Tibial artery (tissue), 4 donors: ENCODE data around the gene LRRC7.

Experiments used
- DNase-seq, 2 donors: peaks; one replicate each; pipeline ENCODE4 v3.0.0-alpha.2; 2019
- H3K27ac ChIP-seq, 2 donors: fragments of 200-600 bp; sonication (generic) in 1 of 2; 1 replicate in 1 of 2; 2 replicates in 1 of 2; pipeline ENCODE4 v1.5.1; 2018 to 2019; ENCODE audit warnings: mild to moderate bottlenecking in 1 of 2
- H3K27me3 ChIP-seq, 2 donors: fragments of 200-600 bp; sonication (generic) in 1 of 2; one replicate each; pipeline versions ENCODE4 v1.5.1 to v1.6.0; 2016 to 2019
- H3K36me3 ChIP-seq, 3 donors: fragments of 200-600 bp; sonication (generic) in 2 of 3; one replicate each; pipeline ENCODE4 v1.5.1; 2016 to 2019; ENCODE audit warnings: mild to moderate bottlenecking in 2 of 3
- H3K4me1 ChIP-seq, 4 donors: fragments of 200-600 bp; sonication (generic) in 2 of 4; 1 replicate in 3 of 4; 2 replicates in 1 of 4; pipeline ENCODE4 v1.5.1; 2016 to 2019
- H3K4me3 ChIP-seq, 2 donors: fragments of 200-600 bp; sonication (generic) in 1 of 2; 1 replicate in 1 of 2; 2 replicates in 1 of 2; pipeline ENCODE4 v1.5.1; 2018 to 2019; ENCODE audit warnings: mild to moderate bottlenecking in 2 of 2
- H3K9me3 ChIP-seq, 3 donors: fragments of 200-600 bp; sonication (generic) in 1 of 3; one replicate each; pipeline ENCODE4 v1.5.1; 2016 to 2019
- CTCF ChIP-seq, 2 experiments: fragments of 200-600 bp in 1 of 2; fragments of 450-650 bp in 1 of 2; IDR thresholded peaks; one replicate each; pipeline ENCODE4 v1.5.1; 2017 to 2019; ENCODE audit warnings: antibody characterized with exemption in 2 of 2, mild to moderate bottlenecking in 1 of 2, moderate library complexity in 1 of 2
- intact Hi-C: fragments of 100-400 bp; cut with DNase I; formaldehyde crosslinking; loops from one replicate; pipeline ENCODE4 v1.15.0; 2023; ENCODE audit warnings: low total_unique reads

The LRRC7 gene

GRCh38 chr1:69567652-69568420 lies at the start of gene LRRC7:
LRRC7 (plus strand) TSS chr1:69567922; CDS start chr1:69568640, 718 bp downstream.
- no peak within 1 kb of the TSS for H3K27ac ChIP-seq
- peaks cover 0 to 29% of the 10 kb centered on the region in 2 donors for H3K27me3 ChIP-seq
- H3K4me1 ChIP-seq: peaks cover 0 to 32% (median 26%) of the 10 kb centered on the region in 4 donors
- no peak for TF ChIP-seq CTCF (IDR thresholded peaks at IDR 0.05)
- intact Hi-C loops: no loop called here
- DNase-seq: peak in 1 of 2 donors; percentile 60
- peak within 1 kb of the TSS; percentile 48 to 60 for H3K4me3 ChIP-seq
- H3K9me3 ChIP-seq: no peaks in the 10 kb centered on the region
- no peaks in the 10 kb centered on the region for H3K36me3 ChIP-seq

GRCh38 chr1:69519006-69519405 lies 48.7 kb upstream of the LRRC7 start:
- H3K36me3 ChIP-seq: no peaks in the 10 kb centered on the region

GRCh38 chr1:69520326-69520725 lies 47.4 kb upstream of the LRRC7 start:
- Histone ChIP-seq H3K4me1 (no peaks in the 10 kb centered on the region), H3K4me3 (no peak overlapping the region), H3K27ac (no peak overlapping the region), H3K9me3 (no peaks in the 10 kb centered on the region), H3K36me3 (no peaks in the 10 kb centered on the region), H3K27me3 (no peaks in the 10 kb centered on the region)
- DNase-seq: no peak
- intact Hi-C loops: no loop called here
- TF ChIP-seq CTCF (IDR thresholded peaks at IDR 0.05): no peak

More at GRCh38 chr1:69519006-69519405, 48.7 kb upstream of the LRRC7 start:
- Histone ChIP-seq H3K27me3 (no peaks in the 10 kb centered on the region), H3K27ac (no peak overlapping the region), H3K9me3 (no peaks in the 10 kb centered on the region), H3K4me3 (no peak overlapping the region), H3K4me1 (no peaks in the 10 kb centered on the region)
- no peak for DNase-seq
- no peak for TF ChIP-seq CTCF (IDR thresholded peaks at IDR 0.05)
- intact Hi-C loops: no loop called here

- Histone ChIP-seq H3K9me3 (no peaks in the 10 kb centered on the region), H3K27ac (no peak overlapping the region), H3K4me1 (no peaks in the 10 kb centered on the region), H3K27me3 (no peaks in the 10 kb centered on the region), H3K4me3 (no peak overlapping the region), H3K36me3 (no peaks in the 10 kb centered on the region)
- intact Hi-C loops: no loop called here
- no peak for DNase-seq
- no peak for TF ChIP-seq CTCF (IDR thresholded peaks at IDR 0.05)
Measured at GRCh38 chr1:69523032-69523431, 44.7 kb upstream of the LRRC7 start.

GRCh38 chr1:69523461-69523860 lies 44.3 kb upstream of the LRRC7 start:
- no peaks in the 10 kb centered on the region for H3K27me3 ChIP-seq
- intact Hi-C loops: no loop called here
- no peaks in the 10 kb centered on the region for H3K4me1 ChIP-seq
- TF ChIP-seq CTCF (IDR thresholded peaks at IDR 0.05): no peak
- no peak overlapping the region for H3K27ac ChIP-seq
- DNase-seq: no peak
- H3K36me3 ChIP-seq: no peaks in the 10 kb centered on the region
- no peak overlapping the region for H3K4me3 ChIP-seq
- no peaks in the 10 kb centered on the region for H3K9me3 ChIP-seq
